GM10266 (cell line): ENCODE data around the gene GCH1.
"Not testable (repeated sequence)": the region's sequence is repeated elsewhere in the genome, so short reads cannot be mapped to it uniquely, and the experiment has no call there.

ENCODE experiments used
- DNase-seq: peaks from one replicate; pipeline ENCODE4 v3.0.0; 2012; ENCODE audit errors: extremely low spot score
- CTCF ChIP-seq: IDR thresholded peaks from 2 replicates; pipeline ENCODE4 v1.5.1; 2012; ENCODE audit warnings: mild to moderate bottlenecking, low read depth; ENCODE audit not compliant: control insufficient read depth, insufficient read depth; ENCODE audit errors: missing control alignments

Gene GCH1

GRCh38 chr14:54922598-54922997 is 20.0 kb upstream of the GCH1 start:
- no peak for DNase-seq
- no peak for TF ChIP-seq CTCF

DNA sequence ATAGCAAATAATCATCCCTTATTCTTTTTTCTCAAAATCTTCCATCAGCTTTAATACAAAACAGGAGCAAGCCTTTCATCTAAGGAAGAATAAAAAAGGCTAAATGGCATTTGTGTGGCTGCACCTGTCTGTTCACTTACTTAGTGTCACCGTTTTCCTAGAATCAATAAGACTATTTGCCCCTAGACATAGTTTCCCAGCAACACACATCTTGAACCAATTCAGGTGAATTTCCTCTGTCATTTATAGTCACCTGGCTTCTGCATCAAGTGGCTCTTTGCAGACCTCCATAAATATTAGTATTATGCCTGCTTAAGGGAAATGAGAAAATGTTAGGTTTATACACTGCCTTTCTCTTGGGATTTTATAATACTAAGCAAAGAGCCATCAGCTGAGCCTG is 17.4 kb upstream of the GCH1 start:
- DNase-seq = no peak
- no peak for TF ChIP-seq CTCF

DNA sequence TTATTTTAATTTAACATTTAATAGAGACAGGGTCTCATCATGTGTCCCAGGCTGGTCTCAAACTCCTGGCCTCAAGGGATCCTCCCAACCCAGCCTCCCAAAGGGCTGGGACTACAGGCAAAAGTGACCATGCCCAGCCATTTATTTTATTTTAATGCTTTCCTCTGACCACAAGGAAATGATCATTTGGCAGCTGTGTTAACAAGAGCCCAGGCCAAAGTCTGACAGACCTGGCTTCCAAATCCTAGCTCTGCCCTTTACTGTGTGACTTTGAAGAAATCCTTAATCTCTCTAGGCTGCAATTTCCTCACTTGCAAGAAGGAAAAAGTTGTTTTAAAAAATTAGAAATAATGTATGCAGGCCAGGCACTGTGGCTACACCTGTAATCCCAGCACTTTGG is 16.7 kb upstream of the GCH1 start:
- DNase-seq = no peak
- no peak for TF ChIP-seq CTCF

DNA sequence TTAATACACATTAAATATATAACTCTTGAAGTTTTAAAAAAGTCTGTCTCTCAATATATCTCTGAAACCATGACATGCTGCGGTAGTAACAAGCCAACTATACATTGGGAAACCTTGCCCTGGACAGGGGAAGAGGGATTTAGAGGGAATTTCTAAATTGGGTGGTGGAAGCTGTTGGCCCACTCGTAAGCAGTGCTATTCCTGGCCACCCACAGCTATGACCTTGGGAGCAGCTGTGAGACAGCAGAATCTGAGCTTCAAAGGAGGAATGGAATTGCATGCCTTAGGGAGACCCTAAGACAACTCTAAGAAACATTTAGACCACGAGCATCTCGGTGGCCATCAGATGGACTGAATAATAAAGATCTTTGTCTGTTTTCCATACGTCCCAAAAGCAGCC is 15.8 kb upstream of the GCH1 start:
- TF ChIP-seq CTCF = no peak
- DNase-seq = no peak

GRCh38 chr14:54916101-54916500 is 13.5 kb upstream of the GCH1 start:
- DNase-seq = no peak
- TF ChIP-seq CTCF = no peak

DNA sequence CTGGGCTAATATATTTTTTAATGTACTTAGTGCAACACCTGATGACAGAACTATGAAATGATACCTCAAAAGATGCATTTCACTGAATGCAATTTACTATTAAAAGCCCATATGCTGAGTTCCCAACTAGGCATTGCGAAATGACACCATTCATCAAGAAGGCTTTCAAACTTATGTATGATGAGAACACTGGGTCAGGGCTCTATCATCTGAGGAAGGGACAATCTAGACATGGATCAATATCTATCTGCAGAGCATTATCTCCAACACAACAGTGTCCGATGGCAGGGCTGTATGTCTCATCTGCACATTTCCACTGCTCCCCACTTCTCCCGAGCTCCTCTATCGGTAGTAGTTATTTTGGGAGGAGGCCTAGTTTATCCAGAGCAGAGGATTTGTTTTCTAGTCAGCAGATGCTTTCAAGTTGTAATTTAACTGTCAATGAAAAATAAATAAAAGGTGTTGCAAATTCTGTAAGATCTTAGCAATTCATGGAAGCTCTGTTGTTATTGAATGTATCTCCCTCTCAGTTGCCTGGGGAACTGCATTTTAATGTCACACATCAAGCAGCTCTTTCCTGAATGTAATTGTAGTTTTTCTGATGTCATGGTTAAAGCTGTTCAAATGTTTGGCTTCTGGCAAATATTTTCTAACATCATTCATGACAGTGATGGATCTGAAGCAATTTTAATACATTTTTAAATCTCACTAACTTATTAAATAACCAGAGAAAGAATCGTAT is 7.4 kb upstream of the GCH1 start:
- no peak for DNase-seq
- TF ChIP-seq CTCF = no peak

DNA sequence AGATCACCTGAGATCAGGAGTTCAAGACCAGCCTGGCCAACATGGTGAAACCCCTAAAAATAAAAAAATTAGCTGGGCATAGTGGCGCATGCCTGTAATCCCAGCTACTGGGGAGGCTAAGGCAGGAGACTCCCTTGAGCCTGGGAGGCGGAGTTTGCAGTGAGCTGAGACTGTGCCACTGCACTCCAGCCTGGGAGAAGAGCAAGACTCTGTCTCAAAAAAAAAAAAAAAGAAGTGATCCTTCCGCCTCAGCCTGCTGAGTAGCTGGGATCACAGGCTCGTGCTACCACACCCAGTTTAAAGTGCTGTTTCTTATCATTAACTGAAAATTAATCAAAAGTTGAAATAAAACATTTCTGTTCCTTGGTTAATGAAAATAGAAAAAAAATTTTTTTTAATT is 6.3 kb upstream of the GCH1 start:
- not testable (repeated sequence) for DNase-seq

DNA sequence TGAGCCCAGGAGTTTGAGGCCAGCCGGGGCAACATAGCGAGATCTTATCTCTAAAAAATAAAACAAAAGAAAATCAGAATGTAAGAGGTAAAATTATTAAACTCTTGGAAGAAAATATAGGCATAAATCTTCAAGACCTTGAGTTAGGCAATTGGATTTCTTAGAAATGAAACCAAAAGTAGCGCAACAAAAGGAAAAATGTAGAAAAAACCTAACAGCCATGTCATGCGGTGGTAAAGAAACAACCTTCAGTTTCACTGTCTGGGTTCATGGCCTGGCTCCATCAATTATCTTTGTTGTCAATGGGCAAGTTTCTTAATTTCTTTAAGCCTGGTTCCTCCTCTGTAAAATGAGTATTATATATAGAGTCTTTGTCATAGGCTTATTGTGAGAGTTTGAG is 5.6 kb upstream of the GCH1 start:
- no peak for TF ChIP-seq CTCF

More for the DNA sequence above, 5.6 kb upstream of the GCH1 start:
- DNase-seq = peak; percentile 34
